ENCODE measurements around the gene CDK4.

The CDK4 gene

GRCh38 chr12:57754411-57755193, 2.5 kb upstream of the CDK4 start, which contains the start of gene MARCHF9:
TSS of gene MARCHF9 (plus strand) at chr12:57755103. CDS start at chr12:57755529, 426 bp downstream.
- H3K4me3 ChIP-seq (ENCODE audit: low read depth, low read length), result peak within 1 kb of the TSS; percentile 55
- TF ChIP-seq CTCF (IDR thresholded peaks at IDR 0.05; ENCODE audit: low read depth, low read length, missing control alignments), result no peak
- in situ Hi-C loops (cut with HindIII; ENCODE audit: low sequenced_read_pairs), result loop anchor here (5.0 kb wide), 1 partner anchor 63 kb away; the partner anchor contains the start of gene AVIL
- no peak for DNase-seq (ENCODE audit: low read depth)

GRCh38 chr12:57753756-57754337, 1.7 kb upstream of the CDK4 start:
- in situ Hi-C loops (cut with HindIII; ENCODE audit: low sequenced_read_pairs), result no loop called here

GRCh38 chr12:57752668-57753000, 524 bp upstream of the CDK4 start:
- no peak for DNase-seq (ENCODE audit: low read depth)
- H3K4me3 ChIP-seq (ENCODE audit: low read depth, low read length), result peak overlapping the region; percentile 95
- in situ Hi-C loops (cut with HindIII; ENCODE audit: low sequenced_read_pairs), result no loop called here
- no peak for TF ChIP-seq CTCF (IDR thresholded peaks at IDR 0.05; ENCODE audit: low read depth, low read length, missing control alignments)

More at GRCh38 chr12:57753756-57754337, 1.7 kb upstream of the CDK4 start:
- no peak for DNase-seq (ENCODE audit: low read depth)
- TF ChIP-seq CTCF (IDR thresholded peaks at IDR 0.05; ENCODE audit: low read depth, low read length, missing control alignments), result no peak
- H3K4me3 ChIP-seq (ENCODE audit: low read depth, low read length), result no peak overlapping the region

- in situ Hi-C loops (cut with HindIII; ENCODE audit: low sequenced_read_pairs), result no loop called here
- no peak for DNase-seq (ENCODE audit: low read depth)
- no peak for TF ChIP-seq CTCF (IDR thresholded peaks at IDR 0.05; ENCODE audit: low read depth, low read length, missing control alignments)
- H3K4me3 ChIP-seq (ENCODE audit: low read depth, low read length), result peak overlapping the region; percentile 95
These were observed 700 bp downstream of the CDK4 start for GRCh38 chr12:57751432-57751787.

GRCh38 chr12:57750561-57751431, 1.3 kb downstream of the CDK4 start:
- H3K4me3 ChIP-seq (ENCODE audit: low read depth, low read length), result peak overlapping the region; percentile 95
- no peak for DNase-seq (ENCODE audit: low read depth)
- TF ChIP-seq CTCF (IDR thresholded peaks at IDR 0.05; ENCODE audit: low read depth, low read length, missing control alignments), result no peak
- in situ Hi-C loops (cut with HindIII; ENCODE audit: low sequenced_read_pairs), result no loop called here

GRCh38 chr12:57749061-57749460, 3.0 kb downstream of the CDK4 start:
- in situ Hi-C loops (cut with HindIII; ENCODE audit: low sequenced_read_pairs), result no loop called here
- no peak overlapping the region for H3K4me3 ChIP-seq (ENCODE audit: low read depth, low read length)
- no peak for TF ChIP-seq CTCF (IDR thresholded peaks at IDR 0.05; ENCODE audit: low read depth, low read length, missing control alignments)
- DNase-seq (ENCODE audit: low read depth), result no peak

Data from astrocyte of the cerebellum (primary cell).